VCaP (cell line): ENCODE results near the gene BACE2.
"Not testable (repeated sequence)": the region's sequence is repeated elsewhere in the genome, so short reads cannot be mapped to it uniquely, and the experiment has no call there.

Experiments
- H3K27ac ChIP-seq: fragments of 450-650 bp; 2 replicates; pipeline ENCODE4 v1.5.1; 2017
- TF ChIP-seq, protein P1 (sequence below): fragments of 450-650 bp; conservative IDR thresholded peaks from 2 replicates; pipeline ENCODE4 v1.5.1; 2017; ENCODE audit warnings: mild to moderate bottlenecking, moderate library complexity

The BACE2 gene

DNA sequence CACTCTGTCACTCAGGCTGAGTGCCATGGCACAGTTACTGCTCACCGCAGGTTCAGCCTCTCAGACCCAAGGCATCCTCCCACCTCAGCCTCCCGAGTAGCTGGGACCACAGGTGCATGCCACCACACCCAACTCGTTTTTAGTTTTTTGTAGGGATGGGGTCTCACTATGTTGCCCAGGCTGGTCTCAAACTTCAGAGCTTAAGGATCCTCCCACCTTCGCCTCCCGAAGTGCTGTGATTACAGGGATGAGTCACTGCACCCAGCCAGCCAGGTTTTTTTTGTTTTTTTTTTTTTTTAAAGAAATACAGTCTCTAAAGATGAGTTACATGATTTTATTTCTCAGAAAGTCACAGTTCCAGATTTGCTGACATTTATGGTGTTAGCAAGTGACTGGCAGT, 29.0 kb downstream of the BACE2 start:
- TF ChIP-seq, protein P1, sequence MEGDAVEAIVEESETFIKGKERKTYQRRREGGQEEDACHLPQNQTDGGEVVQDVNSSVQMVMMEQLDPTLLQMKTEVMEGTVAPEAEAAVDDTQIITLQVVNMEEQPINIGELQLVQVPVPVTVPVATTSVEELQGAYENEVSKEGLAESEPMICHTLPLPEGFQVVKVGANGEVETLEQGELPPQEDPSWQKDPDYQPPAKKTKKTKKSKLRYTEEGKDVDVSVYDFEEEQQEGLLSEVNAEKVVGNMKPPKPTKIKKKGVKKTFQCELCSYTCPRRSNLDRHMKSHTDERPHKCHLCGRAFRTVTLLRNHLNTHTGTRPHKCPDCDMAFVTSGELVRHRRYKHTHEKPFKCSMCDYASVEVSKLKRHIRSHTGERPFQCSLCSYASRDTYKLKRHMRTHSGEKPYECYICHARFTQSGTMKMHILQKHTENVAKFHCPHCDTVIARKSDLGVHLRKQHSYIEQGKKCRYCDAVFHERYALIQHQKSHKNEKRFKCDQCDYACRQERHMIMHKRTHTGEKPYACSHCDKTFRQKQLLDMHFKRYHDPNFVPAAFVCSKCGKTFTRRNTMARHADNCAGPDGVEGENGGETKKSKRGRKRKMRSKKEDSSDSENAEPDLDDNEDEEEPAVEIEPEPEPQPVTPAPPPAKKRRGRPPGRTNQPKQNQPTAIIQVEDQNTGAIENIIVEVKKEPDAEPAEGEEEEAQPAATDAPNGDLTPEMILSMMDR, result no peak
- no peak overlapping the region for H3K27ac ChIP-seq

DNA sequence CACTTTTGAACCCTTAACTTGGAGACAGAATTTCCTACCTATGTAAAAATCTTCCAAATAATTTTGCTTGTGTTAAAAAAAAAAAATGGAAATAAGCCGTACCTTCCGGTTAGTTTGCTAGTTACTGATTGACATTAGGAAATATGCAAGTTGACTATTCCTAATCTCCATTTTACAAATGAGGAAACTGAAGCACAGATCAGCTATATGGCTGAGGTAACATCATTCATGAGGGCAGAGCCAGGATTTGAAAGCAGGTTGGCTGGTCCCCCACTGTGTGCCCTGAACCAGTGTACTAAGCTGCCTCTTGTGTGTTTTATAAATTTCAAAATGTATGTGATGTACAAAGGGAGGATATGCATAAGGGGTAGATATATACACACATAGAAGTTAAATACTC, 29.6 kb downstream of the BACE2 start:
- H3K27ac ChIP-seq, result no peak overlapping the region
- TF ChIP-seq, protein P1, result no peak

DNA sequence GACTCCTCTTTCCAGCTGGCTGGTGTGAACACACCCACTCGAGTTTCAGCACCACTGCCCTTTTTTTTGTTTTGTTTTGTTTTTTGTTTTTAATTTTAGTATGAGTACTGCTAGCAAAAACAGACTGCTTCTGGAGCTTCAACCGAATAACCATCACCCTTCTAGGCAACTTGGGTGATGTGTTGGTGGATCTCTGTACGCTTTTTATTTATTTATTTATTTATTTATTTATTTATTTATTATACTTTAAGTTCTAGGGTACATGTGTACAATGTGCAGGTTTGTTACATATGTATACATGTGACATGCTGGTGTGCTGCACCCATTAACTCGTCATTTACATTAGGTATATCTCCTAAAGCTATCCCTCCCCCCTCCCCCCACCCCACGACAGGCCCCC, 30.7 kb downstream of the BACE2 start:
- not testable (repeated sequence) for H3K27ac ChIP-seq

DNA sequence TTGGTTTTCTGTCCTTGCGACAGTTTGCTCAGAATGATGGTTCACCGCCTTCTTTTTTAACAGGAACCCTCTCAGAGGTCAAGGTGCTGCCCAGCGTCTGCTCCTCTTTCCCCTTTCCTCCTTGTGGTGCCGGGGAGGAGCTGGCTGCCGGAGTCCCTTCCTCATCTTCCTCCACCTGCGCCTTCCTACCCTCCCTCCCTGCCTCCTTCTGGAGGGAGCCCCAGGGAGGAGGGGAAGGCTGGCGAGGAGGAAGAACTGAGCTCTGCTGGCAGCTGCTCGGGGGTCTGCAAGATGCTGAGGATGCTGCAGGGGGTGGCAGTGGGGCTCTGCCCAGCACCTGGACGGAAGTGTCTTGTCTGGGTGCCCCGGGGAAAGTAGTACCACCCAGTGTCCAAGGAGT, 31.2 kb downstream of the BACE2 start:
- TF ChIP-seq, protein P1, result no peak
- no peak overlapping the region for H3K27ac ChIP-seq

DNA sequence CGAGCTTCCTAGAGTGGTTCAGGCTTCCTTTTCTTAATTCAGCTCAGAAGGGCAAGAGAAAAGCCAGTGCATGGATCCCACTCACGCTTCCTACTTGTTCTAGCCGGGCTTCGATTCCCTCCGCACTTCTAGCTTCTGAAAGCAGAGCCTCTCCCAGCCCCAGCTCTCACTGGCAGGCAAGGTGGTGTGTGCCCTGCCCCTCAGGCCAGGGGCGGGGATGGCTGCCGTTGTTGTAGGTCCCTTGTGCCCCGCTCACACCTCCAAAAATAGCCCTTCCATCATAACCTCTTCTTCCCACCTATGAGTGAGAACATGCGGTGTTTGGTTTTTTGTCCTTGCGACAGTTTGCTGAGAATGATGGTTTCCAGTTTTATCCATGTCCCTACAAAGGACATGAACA, 31.6 kb downstream of the BACE2 start:
- H3K27ac ChIP-seq, result no peak overlapping the region
- TF ChIP-seq, protein P1, result no peak

DNA sequence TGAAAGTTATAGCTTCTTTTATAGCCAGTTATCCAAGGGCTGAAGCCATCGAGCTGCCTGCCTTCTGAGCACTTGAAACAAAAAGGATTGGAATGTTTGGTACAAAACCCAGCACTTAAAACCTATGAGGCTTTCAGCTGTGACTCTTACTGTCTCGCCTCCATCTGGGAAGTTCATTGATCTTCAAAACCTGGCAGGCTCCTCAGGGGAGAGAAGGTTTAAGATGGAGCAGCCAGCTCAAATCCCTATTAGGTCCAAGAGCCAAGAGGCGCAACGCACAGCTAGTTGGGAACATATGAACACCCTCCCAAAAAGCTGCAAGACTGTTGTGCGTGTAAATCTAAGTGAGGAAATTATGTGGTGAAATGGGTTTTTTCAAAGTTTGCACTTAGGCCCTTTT, 33.4 kb downstream of the BACE2 start:
- TF ChIP-seq, protein P1, result no peak
- H3K27ac ChIP-seq, result no peak overlapping the region

DNA sequence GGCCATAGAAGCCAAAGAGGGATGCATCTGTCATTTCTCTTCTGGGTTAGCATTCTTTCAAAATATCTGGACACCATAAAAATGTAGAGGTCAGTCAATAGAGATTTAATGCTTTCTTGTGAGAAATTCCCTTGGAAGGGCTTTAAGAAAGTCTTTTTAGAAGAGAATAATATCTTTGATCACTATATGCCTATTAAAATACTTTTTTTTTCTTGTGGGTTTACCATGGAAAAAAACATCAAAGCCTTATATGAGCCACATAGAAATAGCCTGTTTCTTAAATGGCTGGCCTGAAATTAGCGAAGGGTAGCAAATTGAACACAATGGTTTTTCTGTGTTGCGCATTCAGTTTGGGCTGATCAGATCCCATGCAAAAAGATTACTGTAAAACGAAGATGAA, 36.8 kb downstream of the BACE2 start:
- TF ChIP-seq, protein P1, result no peak
- H3K27ac ChIP-seq, result no peak overlapping the region

DNA sequence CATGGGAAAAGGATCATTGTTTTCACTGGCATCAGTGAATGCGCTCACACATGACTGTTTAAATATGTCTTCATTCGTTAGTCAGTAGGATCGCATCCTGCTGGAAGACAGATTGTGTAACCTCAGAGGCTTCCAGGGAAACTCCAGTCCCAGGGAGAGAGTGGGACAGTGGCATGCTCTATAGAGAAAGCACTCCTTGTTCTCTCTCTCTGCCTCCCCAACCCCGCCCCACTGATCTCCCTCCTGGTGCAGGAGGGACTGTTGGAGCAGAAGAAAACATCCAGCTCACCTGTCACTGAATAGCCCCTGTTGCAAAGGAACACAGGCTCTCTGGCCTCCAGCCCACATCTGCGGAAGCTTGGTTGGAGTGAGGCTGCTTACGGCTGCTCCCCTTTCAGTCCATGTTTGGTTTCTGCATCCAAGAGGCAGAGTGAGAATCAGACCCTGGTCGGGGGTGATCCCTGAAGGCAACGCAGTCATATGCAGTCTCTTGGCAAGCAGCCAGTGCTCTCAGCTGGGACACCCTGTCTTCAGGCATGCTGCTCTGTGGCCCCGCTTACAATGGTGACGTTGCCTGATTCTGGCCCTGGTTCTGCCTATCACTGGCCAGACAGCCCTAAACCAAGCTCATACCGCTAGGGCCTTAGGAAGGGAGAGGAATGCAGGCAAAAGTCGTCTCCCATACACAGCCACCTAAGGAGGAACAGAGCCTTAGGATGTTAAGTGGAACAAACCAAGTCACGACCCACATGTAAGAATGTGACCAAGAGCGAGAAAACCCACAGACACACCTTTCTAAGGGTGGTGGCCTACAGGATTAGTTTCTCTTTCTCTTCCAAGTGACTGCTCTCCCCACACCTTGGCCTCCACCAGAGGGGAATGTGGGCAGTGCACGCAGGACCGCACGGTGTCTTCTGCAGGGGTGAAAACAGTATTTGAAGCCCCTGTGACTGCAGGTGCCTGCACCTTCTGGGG, 39.7 kb downstream of the BACE2 start:
- TF ChIP-seq, protein P1, result no peak
- H3K27ac ChIP-seq, result peak overlapping the region; percentile 54
